Anterior cingulate cortex (tissue), 58 donors: ENCODE measurements around the gene PLEKHJ1.

Experiments used
- DNase-seq, 58 donors: peaks; one replicate each; lab custom pipeline; 2025; lab: John Stamatoyannopoulos, UW

PLEKHJ1 gene

GRCh38 chr19:2226840-2227360 is 9.2 kb downstream of the PLEKHJ1 start:
- DNase-seq: no peak

- no peak for DNase-seq
Measured at GRCh38 chr19:2226051-2226839, 9.9 kb downstream of the PLEKHJ1 start.

DNA sequence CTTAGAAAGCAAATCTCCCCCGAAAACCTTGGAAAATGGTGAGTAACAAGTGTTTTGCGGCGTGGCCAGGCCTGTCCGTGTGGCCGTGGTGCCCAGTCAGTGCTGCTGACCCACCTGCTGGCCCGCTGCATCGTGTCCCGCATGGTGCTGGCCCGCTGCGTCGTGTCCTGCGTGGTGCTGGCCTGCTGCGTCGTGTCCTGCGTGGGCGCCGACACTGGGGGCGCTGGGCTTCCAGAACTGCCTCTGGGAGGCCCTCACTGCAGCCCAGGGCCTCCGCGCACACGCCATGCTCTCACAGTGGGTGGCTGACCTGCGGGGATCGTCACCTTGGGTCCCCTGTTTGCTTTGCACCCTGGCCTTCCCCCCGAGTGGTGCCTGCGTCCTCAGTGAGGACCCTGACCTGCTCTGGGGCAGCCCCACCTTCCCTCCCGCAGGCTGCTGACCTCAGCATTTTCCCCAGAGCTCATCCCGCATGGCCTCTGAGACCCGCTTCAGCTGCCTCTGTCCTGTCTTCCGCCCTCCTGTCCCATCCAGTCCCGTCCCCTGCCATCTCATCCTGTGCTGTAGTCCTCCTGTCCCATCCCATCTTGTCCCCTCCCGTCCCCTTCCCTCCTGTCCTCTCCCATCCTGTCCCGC is 10.6 kb downstream of the PLEKHJ1 start:
- DNase-seq: no peak

DNA sequence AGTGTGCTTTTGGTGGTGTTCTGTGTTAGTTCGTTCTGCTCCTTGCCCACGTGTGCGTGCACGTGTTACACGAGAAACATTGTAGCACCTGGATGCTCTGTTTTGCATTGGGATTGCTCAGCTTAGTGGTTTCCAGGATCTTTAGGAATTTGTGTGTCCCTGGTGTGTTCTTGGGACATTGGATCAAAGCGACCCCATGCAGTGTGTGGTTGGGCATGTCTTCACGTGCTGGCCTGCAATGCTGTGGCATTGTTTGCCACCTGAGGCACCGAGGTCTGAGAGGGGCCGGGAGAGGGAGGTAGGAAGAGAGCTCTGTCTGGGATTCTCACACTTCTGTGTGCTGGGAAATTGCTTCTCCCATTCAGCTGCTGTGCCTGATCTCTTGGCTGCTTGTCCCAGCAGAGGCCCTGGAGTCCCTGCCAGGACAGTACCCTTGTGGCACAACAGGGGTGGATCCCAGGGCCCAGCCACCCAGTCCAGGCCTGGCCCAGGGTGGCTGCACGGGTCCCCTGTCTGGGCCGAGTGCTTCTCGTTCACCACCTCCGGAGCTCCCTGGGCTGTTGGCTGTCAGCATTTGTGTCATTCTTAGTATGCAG is 11.3 kb downstream of the PLEKHJ1 start:
- DNase-seq: no peak

GRCh38 chr19:2223959-2224358 is 12.2 kb downstream of the PLEKHJ1 start:
- no peak for DNase-seq

DNA sequence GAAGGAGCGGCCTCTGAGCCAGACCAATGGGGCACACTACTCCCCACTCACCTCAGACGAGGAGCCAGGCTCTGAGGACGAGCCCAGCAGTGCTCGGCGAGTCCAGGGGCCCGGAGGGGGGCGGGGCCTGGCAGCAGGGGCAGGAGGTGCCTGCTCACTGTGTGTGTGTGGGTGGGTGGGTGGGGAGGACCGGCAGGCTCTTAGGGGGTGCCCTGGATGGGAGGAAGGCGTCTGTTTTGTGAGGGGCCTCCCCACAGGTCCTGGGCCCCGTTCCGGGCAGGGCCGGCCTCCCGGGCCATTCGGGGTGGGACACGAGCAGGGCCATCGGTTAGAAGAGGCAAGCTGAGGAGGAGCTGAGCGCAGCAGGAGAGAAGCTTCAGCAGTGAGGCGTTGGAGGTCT is 12.7 kb downstream of the PLEKHJ1 start:
- no peak for DNase-seq

GRCh38 chr19:2221918-2222317 is 14.2 kb downstream of the PLEKHJ1 start:
- DNase-seq: no peak

DNA sequence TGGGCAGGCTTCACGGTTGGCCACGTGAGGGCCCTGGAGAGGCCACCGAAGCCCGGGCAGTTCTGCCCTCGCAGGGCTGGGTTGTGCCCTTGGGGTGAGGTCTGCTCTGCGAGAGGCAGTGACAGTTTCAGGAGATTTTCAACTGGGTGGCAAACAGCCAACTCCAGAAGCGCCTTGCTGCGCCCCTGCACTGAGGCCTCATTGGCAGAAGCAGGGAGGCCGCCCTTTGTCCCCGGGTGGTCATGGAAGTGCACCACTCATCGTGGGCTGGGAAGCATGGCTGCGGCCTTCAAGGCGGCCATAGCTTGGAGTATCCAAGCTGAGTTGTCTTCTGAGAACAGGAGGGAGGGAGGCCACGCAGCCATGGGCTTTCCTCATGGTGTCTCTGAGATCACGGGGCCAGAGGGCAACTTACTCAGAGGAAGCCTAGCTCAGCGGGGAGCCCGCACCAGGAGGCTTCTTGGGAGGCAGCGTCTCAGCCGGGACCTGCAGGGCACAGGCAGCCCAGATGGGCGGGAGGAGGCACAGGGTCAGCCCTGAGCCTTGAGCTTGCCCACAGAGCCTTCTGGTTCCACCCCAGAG is 14.8 kb downstream of the PLEKHJ1 start:
- no peak for DNase-seq

- no peak for DNase-seq
Measured at GRCh38 chr19:2219726-2220125, 16.4 kb downstream of the PLEKHJ1 start.

DNA sequence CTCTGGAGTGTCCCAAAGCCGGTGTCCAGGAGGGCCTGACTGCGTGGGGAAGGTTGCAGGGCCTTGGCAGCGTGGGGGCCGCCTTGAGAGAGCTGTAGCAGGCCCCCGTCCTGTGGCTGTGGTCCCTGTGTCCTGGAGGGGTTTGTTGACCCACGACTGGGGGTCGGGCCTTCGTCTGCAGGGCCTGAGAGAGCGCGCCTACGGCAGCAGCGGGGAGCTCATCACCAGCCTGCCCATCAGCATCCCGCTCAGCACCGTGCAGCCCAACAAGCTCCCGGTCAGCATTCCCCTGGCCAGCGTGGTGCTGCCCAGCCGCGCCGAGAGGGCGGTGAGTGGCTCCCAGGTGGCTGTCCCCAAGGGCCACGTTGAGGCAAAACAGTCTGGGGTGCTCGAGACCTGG is 18.5 kb downstream of the PLEKHJ1 start:
- DNase-seq: no peak

DNA sequence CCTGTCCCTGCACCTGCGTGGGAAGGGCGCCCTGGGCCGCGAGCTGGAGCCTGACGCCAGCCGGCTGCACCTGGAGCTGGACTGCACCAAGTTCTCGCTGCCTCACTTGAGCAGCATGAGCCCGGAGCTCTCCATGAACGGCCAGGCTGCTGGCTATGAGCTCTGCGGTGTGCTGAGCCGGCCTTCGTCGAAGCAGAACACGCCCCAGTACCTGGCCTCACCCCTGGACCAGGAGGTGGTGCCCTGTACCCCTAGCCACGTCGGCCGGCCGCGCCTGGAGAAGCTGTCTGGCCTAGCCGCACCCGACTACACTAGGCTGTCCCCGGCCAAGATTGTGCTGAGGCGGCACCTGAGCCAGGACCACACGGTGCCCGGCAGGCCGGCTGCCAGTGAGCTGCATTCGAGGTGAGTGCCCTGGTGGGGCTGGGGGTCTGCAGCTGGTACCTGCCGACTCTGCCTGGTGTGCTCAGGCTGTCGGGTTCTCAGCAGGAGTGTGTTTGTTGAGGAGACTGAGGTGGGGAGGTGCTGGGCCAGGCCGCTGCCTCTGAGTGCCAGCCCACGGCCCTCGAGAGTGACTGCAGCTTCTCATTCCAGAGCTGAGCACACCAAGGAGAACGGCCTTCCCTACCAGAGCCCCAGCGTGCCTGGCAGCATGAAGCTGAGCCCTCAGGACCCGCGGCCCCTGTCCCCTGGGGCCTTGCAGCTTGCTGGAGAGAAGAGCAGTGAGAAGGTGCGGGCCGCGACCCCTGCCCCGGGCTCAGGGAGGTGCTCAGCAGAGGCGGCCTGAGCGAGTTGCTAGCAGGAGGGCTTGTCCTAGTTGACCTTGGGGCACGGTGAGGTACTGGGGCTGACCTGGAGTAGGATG is 19.5 kb downstream of the PLEKHJ1 start:
- no peak for DNase-seq

DNA sequence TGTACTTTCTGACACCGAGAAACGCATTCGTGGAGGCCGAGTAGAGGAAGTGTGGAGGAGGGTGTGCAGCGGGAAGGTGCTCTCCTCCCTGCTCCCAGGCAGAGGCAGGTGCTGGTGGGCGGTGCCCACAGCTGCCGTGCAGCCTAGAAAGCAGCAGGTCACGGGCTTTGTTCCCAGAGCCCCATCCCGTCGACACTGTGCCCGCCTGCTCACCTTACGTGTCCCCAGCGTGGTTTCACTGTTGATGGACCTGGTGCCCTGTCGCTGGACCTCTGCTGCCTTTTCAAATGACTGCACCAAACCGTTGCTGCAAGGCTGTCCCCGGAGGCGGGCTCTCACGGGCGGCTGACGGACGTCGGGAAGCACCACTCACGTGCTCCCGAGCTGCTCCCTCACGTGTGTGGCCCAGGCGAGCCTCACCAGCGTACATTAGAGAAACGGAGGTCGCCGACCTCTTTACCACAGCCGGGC is 20.8 kb downstream of the PLEKHJ1 start:
- peak in 1 of 58 donors; percentile 39 for DNase-seq

GRCh38 chr19:2214251-2214650 is 21.9 kb downstream of the PLEKHJ1 start:
- DNase-seq: peak in 1 of 58 donors; percentile 10

GRCh38 chr19:2213799-2214198 is 22.3 kb downstream of the PLEKHJ1 start:
- peak in 5 of 58 donors; percentile 13 to 36 (median 15) for DNase-seq

DNA sequence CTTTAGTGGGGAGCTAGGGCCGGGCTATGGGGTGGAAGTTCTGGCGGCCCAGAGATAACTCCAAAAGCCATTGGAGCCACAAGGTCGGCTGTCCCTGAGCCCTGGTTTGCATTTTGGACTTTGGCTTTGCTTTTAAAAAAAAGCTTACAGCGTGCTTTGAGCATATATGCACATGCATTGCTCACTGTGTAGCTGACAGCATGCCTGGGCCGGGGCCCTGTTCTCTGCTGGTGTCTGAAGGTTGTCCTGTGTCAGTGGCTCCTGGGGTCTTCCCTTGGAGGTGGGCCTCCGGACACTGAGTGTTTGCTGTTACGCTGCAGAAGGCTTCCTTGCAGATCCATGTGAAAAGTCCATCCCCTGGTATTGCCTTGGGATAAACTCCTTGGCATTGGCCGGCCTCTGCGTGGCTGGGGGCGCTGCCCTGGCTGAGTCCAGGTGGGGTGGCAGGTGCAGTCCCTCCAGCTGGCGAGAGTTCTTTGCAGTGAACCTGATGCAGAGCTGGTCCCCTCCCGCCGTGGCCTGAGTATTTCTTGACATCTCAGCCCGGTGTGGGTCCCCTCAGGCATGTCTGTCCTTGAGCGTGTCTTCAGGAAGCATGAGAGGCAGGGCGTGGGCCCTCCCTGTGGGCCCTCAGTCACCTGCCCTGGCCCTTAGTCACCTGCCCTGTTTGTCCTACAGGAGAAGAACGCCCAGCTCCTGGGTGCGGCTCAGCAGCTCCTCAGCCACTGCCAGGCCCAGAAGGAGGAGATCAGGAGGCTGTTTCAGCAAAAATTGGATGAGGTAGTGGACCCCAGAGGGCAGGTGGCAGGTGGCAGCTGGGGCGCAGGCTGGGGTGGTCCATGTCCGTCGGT is 23.0 kb downstream of the PLEKHJ1 start:
- no peak for DNase-seq

GRCh38 chr19:2210987-2211740 is 25.0 kb downstream of the PLEKHJ1 start:
- DNase-seq: no peak

GRCh38 chr19:2210206-2210605 is 25.9 kb downstream of the PLEKHJ1 start:
- DNase-seq: no peak

DNA sequence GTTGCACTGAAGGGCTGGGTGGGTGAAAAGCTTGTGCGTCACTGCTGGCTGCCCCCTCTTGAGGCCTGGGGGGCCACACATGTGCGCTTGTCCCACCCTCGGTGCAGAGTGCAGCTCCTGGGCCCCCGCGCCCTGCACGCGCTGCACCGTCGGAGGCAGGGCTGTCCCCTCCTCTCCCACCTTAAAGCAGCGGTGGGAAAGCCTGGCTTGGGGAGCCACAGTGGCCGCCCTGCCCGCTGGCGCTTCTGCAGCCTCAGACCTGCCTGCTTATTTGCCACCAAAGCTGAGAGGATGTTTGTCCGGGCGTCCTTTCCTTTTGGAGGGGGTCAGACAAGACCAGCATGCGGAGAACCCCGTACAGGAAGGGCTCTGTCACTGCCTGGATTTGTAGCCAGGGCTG is 26.7 kb downstream of the PLEKHJ1 start:
- no peak for DNase-seq
